Upper lobe of right lung (tissue), 1 donor: ENCODE results near the gene NF1. TPM values are rescaled to one million over a fixed set of nuclear protein-coding genes. Genes with fewer than 3 reads are reported as not detected.

Source experiments
- ATAC-seq: fragments of 200-7000 bp; cut with Tn5 transposase; one replicate; pipeline ENCODE4 v1.9.1; 2020; ENCODE audit warnings: mild to moderate bottlenecking, moderate library complexity
- DNase-seq: peaks from one replicate; pipeline ENCODE4 v3.0.0-alpha.2; 2020
- H3K27ac ChIP-seq: fragments of 200-600 bp; one replicate; pipeline ENCODE4 v1.8.0; 2022
- H3K27me3 ChIP-seq: fragments of 200-600 bp; one replicate; pipeline ENCODE4 v1.8.0; 2022; ENCODE audit warnings: mild to moderate bottlenecking
- H3K36me3 ChIP-seq: fragments of 200-600 bp; one replicate; pipeline ENCODE4 v1.8.0; 2022
- H3K4me1 ChIP-seq: fragments of 200-600 bp; one replicate; pipeline ENCODE4 v1.8.0; 2022
- H3K4me3 ChIP-seq: fragments of 200-600 bp; one replicate; pipeline ENCODE4 v1.8.0; 2022; ENCODE audit warnings: mild to moderate bottlenecking
- H3K9me3 ChIP-seq: fragments of 200-600 bp; one replicate; pipeline ENCODE4 v1.8.0; 2022
- CTCF ChIP-seq: fragments of 200-600 bp; IDR thresholded peaks from one replicate; pipeline ENCODE4 v1.8.0; 2022; ENCODE audit warnings: antibody characterized with exemption
- intact Hi-C: fragments of 100-400 bp; cut with DNase I; formaldehyde crosslinking; loops from one replicate; pipeline ENCODE4 v1.11.0; 2022
- total RNA-seq: library from RNA; stranded (reverse); fragmentation: NEBNext Ultra II Directional; extraction: Animal tissue kit (Norgen Biotek cat#: 25700); gene quantifications from one replicate; pipeline ENCODE4 v1.2.1, GENCODE V29; 2021
- donor health status: DM: no; HTN: yes; CAD: no; lungs with severe emphysema.

Gene NF1
- total RNA-seq, 1 donor from 2014 or later, result 61.6 TPM

- Histone ChIP-seq H3K4me1 (peaks cover 8% of the 10 kb centered on the region), H3K4me3 (peak overlapping the region; percentile 45), H3K27me3 (no peaks in the 10 kb centered on the region), H3K9me3 (no peaks in the 10 kb centered on the region), H3K36me3 (no peaks in the 10 kb centered on the region), H3K27ac (peak overlapping the region; percentile 68)
- TF ChIP-seq CTCF, result no peak
- intact Hi-C loops, result no loop called here
- ATAC-seq (peak; percentile 73), DNase-seq (no peak)
Measured at GRCh38 chr17:31318298-31318801, 223.6 kb downstream of the NF1 start.

GRCh38 chr17:31318851-31319661 is 224.3 kb downstream of the NF1 start:
- H3K9me3 ChIP-seq, result no peaks in the 10 kb centered on the region
- no peak for TF ChIP-seq CTCF
- H3K27ac ChIP-seq, result peak overlapping the region; percentile 68
- ATAC-seq (no peak), DNase-seq (no peak)
- peaks cover 8% of the 10 kb centered on the region for H3K4me1 ChIP-seq
- no peaks in the 10 kb centered on the region for H3K27me3 ChIP-seq
- intact Hi-C loops, result no loop called here
- H3K36me3 ChIP-seq, result no peaks in the 10 kb centered on the region
- peak overlapping the region; percentile 45 for H3K4me3 ChIP-seq

- intact Hi-C loops, result no loop called here
- peak overlapping the region; percentile 45 for H3K4me3 ChIP-seq
Measured at GRCh38 chr17:31320241-31320640, 225.5 kb downstream of the NF1 start.

GRCh38 chr17:31320791-31321190 is 226.0 kb downstream of the NF1 start:
- H3K27ac ChIP-seq, result peak overlapping the region; percentile 68
- peaks cover 8% of the 10 kb centered on the region for H3K4me1 ChIP-seq
- no peak for TF ChIP-seq CTCF
- ATAC-seq, result peak; percentile 15
- peak overlapping the region; percentile 45 for H3K4me3 ChIP-seq
- H3K9me3 ChIP-seq, result no peaks in the 10 kb centered on the region
- H3K27me3 ChIP-seq, result no peaks in the 10 kb centered on the region
- DNase-seq, result no peak
- intact Hi-C loops, result no loop called here
- peaks cover 2% of the 10 kb centered on the region for H3K36me3 ChIP-seq

More at GRCh38 chr17:31320241-31320640, 225.5 kb downstream of the NF1 start:
- no peak for TF ChIP-seq CTCF
- no peaks in the 10 kb centered on the region for H3K27me3 ChIP-seq
- H3K9me3 ChIP-seq, result no peaks in the 10 kb centered on the region
- no peaks in the 10 kb centered on the region for H3K36me3 ChIP-seq
- peaks cover 8% of the 10 kb centered on the region for H3K4me1 ChIP-seq
- ATAC-seq, result no peak
- DNase-seq, result no peak
- H3K27ac ChIP-seq, result peak overlapping the region; percentile 68

GRCh38 chr17:31321481-31321880 is 226.7 kb downstream of the NF1 start, which contains the start of gene EVI2A:
Gene EVI2A (minus strand): TSS chr17:31321622. CDS start chr17:31319013, 2,609 bp downstream.
- Histone ChIP-seq H3K27ac (peak within 1 kb of the TSS; percentile 68), H3K4me3 (peak within 1 kb of the TSS; percentile 45), H3K36me3 (peaks cover 9% of the 10 kb centered on the region), H3K9me3 (no peaks in the 10 kb centered on the region), H3K4me1 (peaks cover 8% of the 10 kb centered on the region), H3K27me3 (no peaks in the 10 kb centered on the region)
- TF ChIP-seq CTCF, result no peak
- DNase-seq (no peak), ATAC-seq (peak; percentile 93)
- intact Hi-C loops, result no loop called here
